IMR-90 (cell line): ENCODE data around the gene CDR2L. TPM values are rescaled to one million over a fixed set of nuclear protein-coding genes. Genes with fewer than 3 reads are reported as not detected.
"Not testable (repeated sequence)": the region's sequence is repeated elsewhere in the genome, so short reads cannot be mapped to it uniquely, and the experiment has no call there.

ENCODE experiments used
- ATAC-seq: fragments of 200-7000 bp; cut with Tn5 transposase; 2 replicates; pipeline ENCODE4 v1.9.1; 2020; ENCODE audit warnings: low read depth, mild to moderate bottlenecking, moderate library complexity
- BruUV-seq: library from RNA; stranded (reverse); fragments of 400-500 nt; replicated peaks from 2 replicates; lab custom pipeline; 2021; lab: Mats Ljungman, UMichigan
- CTCF ChIA-PET: fragments of 300-600 bp; formaldehyde crosslinking; extraction: SDS; loops from one replicate; lab custom pipeline; 2021; ENCODE audit warnings: antibody characterized with exemption; lab: Yijun Ruan, JAX
- POLR2A ChIA-PET: fragments of 300-600 bp; sonication (Branson Sonifier 250); formaldehyde crosslinking; loops from one replicate; lab custom pipeline; 2022; ENCODE audit warnings: antibody characterized with exemption; ENCODE audit not compliant: unreplicated experiment; lab: Charles Lee
- DNase-seq: peaks from one replicate; pipeline ENCODE4 v3.0.0; 2013
- H2AFZ ChIP-seq: replicated peaks from 2 replicates; pipeline ENCODE3; 2013; ENCODE audit warnings: low read length, mild to moderate bottlenecking; ENCODE audit not compliant: poor library complexity
- H2AK5ac ChIP-seq: 2 replicates; pipeline ENCODE4 v1.6.1; 2013; ENCODE audit warnings: low read depth, low read length, inconsistent platforms
- H2AK9ac ChIP-seq: replicated peaks from 2 replicates; pipeline ENCODE3; 2013; ENCODE audit warnings: mild to moderate bottlenecking, low read depth, low read length, moderate library complexity; ENCODE audit not compliant: poor library complexity
- H2BK120ac ChIP-seq: 2 replicates; pipeline ENCODE4 v1.6.1; 2013; ENCODE audit warnings: low read depth, low read length, inconsistent platforms
- H2BK15ac ChIP-seq: 3 replicates; pipeline ENCODE4 v1.6.1; 2013; ENCODE audit warnings: low read depth, low read length, inconsistent platforms
- H2BK20ac ChIP-seq: 2 replicates; pipeline ENCODE4 v1.6.1; 2013; ENCODE audit warnings: low read depth, mild to moderate bottlenecking, inconsistent platforms, low read length, moderate library complexity
- H2BK5ac ChIP-seq: 2 replicates; pipeline ENCODE4 v1.6.1; 2013; ENCODE audit warnings: mild to moderate bottlenecking, low read depth, low read length, inconsistent platforms; ENCODE audit not compliant: poor library complexity, severe bottlenecking
- H3K14ac ChIP-seq: replicated peaks from 2 replicates; pipeline ENCODE4 v1.6.1; 2013; ENCODE audit warnings: low read depth, low read length, inconsistent platforms
- H3K18ac ChIP-seq: 2 replicates; pipeline ENCODE4 v1.6.1; 2013; ENCODE audit warnings: low read depth, low read length, control low read depth
- H3K23ac ChIP-seq: 2 replicates; pipeline ENCODE4 v1.6.1; 2013; ENCODE audit warnings: low read depth, low read length, inconsistent platforms
- H3K27ac ChIP-seq: 2 replicates; pipeline ENCODE4 v1.5.1; 2013; ENCODE audit warnings: mild to moderate bottlenecking, control low read depth, low read length; ENCODE audit not compliant: insufficient read depth
- H3K27me3 ChIP-seq: 2 replicates; pipeline ENCODE4 v1.6.1; 2013; ENCODE audit warnings: low read length; ENCODE audit not compliant: control insufficient read depth, insufficient read depth
- H3K36me3 ChIP-seq: 2 replicates; pipeline ENCODE4 v1.6.1; 2013; ENCODE audit warnings: low read length, mixed read lengths; ENCODE audit not compliant: control insufficient read depth, insufficient read depth
- H3K4ac ChIP-seq: 2 replicates; pipeline ENCODE4 v1.6.1; 2013; ENCODE audit warnings: low read depth, low read length, inconsistent platforms
- H3K4me1 ChIP-seq: 2 replicates; pipeline ENCODE4 v1.6.1; 2013; ENCODE audit warnings: low read length, mixed read lengths; ENCODE audit not compliant: control insufficient read depth, insufficient read depth
- H3K4me2 ChIP-seq: 2 replicates; pipeline ENCODE4 v1.6.1; 2013; ENCODE audit warnings: low read depth, mild to moderate bottlenecking, control low read depth, low read length, moderate library complexity
- H3K4me3 ChIP-seq: 2 replicates; pipeline ENCODE4 v1.5.1; 2013; ENCODE audit warnings: low read depth, mild to moderate bottlenecking, control low read depth, low read length, moderate library complexity; ENCODE audit not compliant: insufficient read depth
- H3K56ac ChIP-seq: 2 replicates; pipeline ENCODE4 v1.6.1; 2013; ENCODE audit warnings: low read length, inconsistent platforms; ENCODE audit not compliant: insufficient read depth; ENCODE audit errors: extremely low read depth
- H3K79me1 ChIP-seq, 2 experiments: 2 replicates each; pipeline ENCODE4 v1.6.1; 2013; ENCODE audit warnings: low read length in 2 of 2, inconsistent platforms in 1 of 2, low read depth in 1 of 2
- H3K9ac ChIP-seq: 2 replicates; pipeline ENCODE4 v1.6.1; 2013; ENCODE audit warnings: low read depth, low read length, control low read depth
- H3K9me1 ChIP-seq: 2 replicates; pipeline ENCODE4 v1.6.1; 2013; ENCODE audit warnings: low read length, inconsistent platforms; ENCODE audit not compliant: insufficient read depth
- H3K9me3 ChIP-seq: 2 replicates; pipeline ENCODE4 v1.6.1; 2013; ENCODE audit warnings: low read length; ENCODE audit not compliant: control insufficient read depth, insufficient read depth
- H4K20me1 ChIP-seq: 2 replicates; pipeline ENCODE4 v1.6.1; 2013; ENCODE audit warnings: low read length, inconsistent platforms; ENCODE audit not compliant: insufficient read depth
- H4K5ac ChIP-seq: 2 replicates; pipeline ENCODE4 v1.6.1; 2013; ENCODE audit warnings: mild to moderate bottlenecking, low read depth, low read length, control low read depth
- H4K8ac ChIP-seq, 2 experiments: 2 replicates each; pipeline ENCODE4 v1.6.1; 2013; ENCODE audit warnings: low read depth in 2 of 2, low read length in 2 of 2, control low read depth in 1 of 2, inconsistent platforms in 1 of 2
- H4K91ac ChIP-seq: 2 replicates; pipeline ENCODE4 v1.6.1; 2013; ENCODE audit warnings: low read depth, low read length, inconsistent platforms; ENCODE audit not compliant: insufficient read depth
- WGBS, 2 experiments: methylation state at CpG; one replicate each; pipeline versions ENCODE4 v1.1.5 to v1.1.7; 2013; ENCODE audit warnings: missing lambda C conversion rate in 2 of 2; ENCODE audit not compliant: insufficient read length in 1 of 2; ENCODE audit errors: extremely low coverage in 2 of 2; 5-methylcytosine and 5-hydroxymethylcytosine counted together
- dilution Hi-C: fragments of 300-500 bp; cut with HindIII; formaldehyde crosslinking; loops from one replicate; pipeline ENCODE4 v1.14.3; 2018; ENCODE audit warnings: low sequenced_read_pairs; ENCODE audit not compliant: unreplicated experiment
- in situ Hi-C: fragments of 300-500 bp; cut with MboI; formaldehyde crosslinking; loops from 3 replicates; pipeline ENCODE4 v1.14.3; 2019; ENCODE audit warnings: low sequenced_read_pairs, inconsistent platforms, mixed read lengths
- intact Hi-C: fragments of 100-400 bp; cut with micrococcal nuclease; formaldehyde crosslinking; loops from 2 replicates; pipeline ENCODE4 v1.10.0; 2022
- polyA plus RNA-seq, 3 experiments: library from polyadenylated mRNA; depleted of rRNA; stranded (reverse); fragments of >200 nt; gene quantifications; 2 replicates each; pipeline ENCODE4 v1.2.3, GENCODE V29; 2012; ENCODE audit warnings: low replicate concordance in 1 of 3
- total RNA-seq: library from RNA; depleted of rRNA; stranded (reverse); fragments of >200 nt; gene quantifications from 2 replicates; pipeline ENCODE4 v1.2.3, GENCODE V29; 2012
- TF ChIP-seq, protein P1 (sequence below): fragments of 150-350 bp; IDR thresholded peaks from 2 replicates; pipeline ENCODE4 v1.6.1; 2017; ENCODE audit warnings: mild to moderate bottlenecking, antibody characterized with exemption, low read length, low read depth

The CDR2L gene
- total and polyA plus RNA-seq, 2 of the 4 experiments (the other 2 are of a cell fraction): 5.7 to 18.9 TPM

DNA sequence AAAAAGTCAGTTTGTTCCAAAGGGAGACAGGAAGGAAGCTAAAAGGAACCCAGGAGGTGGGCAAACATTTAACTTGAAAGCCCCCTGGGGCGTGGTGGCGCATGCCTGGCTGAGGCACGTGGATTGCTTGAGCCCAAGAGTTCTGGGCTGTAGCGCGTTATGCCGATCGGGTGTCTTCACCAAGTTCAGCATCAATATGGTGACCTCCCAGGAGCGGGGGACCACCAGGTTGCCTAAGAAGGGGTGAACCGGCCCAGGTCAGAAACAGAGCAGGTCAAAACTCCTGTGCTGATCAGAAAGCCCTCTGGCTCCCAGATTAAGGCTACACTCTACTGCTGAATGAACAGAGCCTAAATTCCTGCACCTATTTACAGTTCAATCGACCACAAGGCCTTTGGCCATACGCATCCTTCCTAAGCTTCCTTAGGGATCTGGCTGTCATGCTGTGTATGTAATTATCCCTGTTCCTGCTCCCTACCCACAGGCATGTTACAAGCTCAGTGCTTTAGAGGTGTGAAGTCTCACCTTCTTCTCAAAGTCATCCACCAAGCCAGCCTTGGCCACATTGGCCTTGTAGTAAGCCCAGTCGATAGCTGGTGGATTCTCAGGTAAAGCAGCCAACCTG is 54.3 kb downstream of the CDR2L start:
- DNase-seq (no peak), ATAC-seq (no peak)
- no peak overlapping the region for H4K8ac ChIP-seq
- no peak overlapping the region for H2AK5ac ChIP-seq
- no peak overlapping the region for H4K5ac ChIP-seq
- H3K79me1 ChIP-seq: peaks cover 11 to 36% of the 10 kb centered on the region in 2 experiments
- no peaks in the 10 kb centered on the region for H4K20me1 ChIP-seq
- no peak overlapping the region for H3K4me2 ChIP-seq
- no peak overlapping the region for H2BK15ac ChIP-seq
- H3K4me3 ChIP-seq: no peak overlapping the region
- no peak overlapping the region for H3K14ac ChIP-seq
- no peak overlapping the region for H3K18ac ChIP-seq
- H2AK9ac ChIP-seq: no peak overlapping the region
- BruUV-seq: no TSS peak
- H3K9me3 ChIP-seq: no peaks in the 10 kb centered on the region
- H3K4me1 ChIP-seq: no peaks in the 10 kb centered on the region
- no peak overlapping the region for H3K23ac ChIP-seq
- TF ChIP-seq, protein P1, sequence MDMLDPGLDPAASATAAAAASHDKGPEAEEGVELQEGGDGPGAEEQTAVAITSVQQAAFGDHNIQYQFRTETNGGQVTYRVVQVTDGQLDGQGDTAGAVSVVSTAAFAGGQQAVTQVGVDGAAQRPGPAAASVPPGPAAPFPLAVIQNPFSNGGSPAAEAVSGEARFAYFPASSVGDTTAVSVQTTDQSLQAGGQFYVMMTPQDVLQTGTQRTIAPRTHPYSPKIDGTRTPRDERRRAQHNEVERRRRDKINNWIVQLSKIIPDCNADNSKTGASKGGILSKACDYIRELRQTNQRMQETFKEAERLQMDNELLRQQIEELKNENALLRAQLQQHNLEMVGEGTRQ: no peak
- intact Hi-C loops: no loop called here
- H3K56ac ChIP-seq: no peak overlapping the region
- no peaks in the 10 kb centered on the region for H3K27me3 ChIP-seq
- in situ Hi-C loops: no loop called here
- no peak overlapping the region for H3K27ac ChIP-seq
- no peak overlapping the region for H4K91ac ChIP-seq
- H2BK120ac ChIP-seq: no peak overlapping the region
- H2BK20ac ChIP-seq: no peak overlapping the region
- no peak overlapping the region for H3K9ac ChIP-seq
- H3K36me3 ChIP-seq: peaks cover 27% of the 10 kb centered on the region
- WGBS, 2 experiments: 50% methylated on average over 2 of the region's 12 CpGs; no CpG with 5 or more reads in 1 of the 2 experiments
- POLR2A ChIA-PET: interaction anchor here (0.6 kb wide), 1 partner anchor 220 kb away, joined by 3 read pairs; the partner anchor contains the start of genes GGA3 and MRPS7
- H2BK5ac ChIP-seq: no peak overlapping the region
- H2AFZ ChIP-seq: no peak overlapping the region
- peaks cover 3% of the 10 kb centered on the region; the same call in 1 of the 2 replicates for H3K9me1 ChIP-seq
- dilution Hi-C loops: no loop called here
- no peak overlapping the region for H3K4ac ChIP-seq
- CTCF ChIA-PET: interaction anchor here (1.3 kb wide), 1 partner anchor 80 kb away, joined by 3 read pairs; no protein-coding TSS in a partner anchor

DNA sequence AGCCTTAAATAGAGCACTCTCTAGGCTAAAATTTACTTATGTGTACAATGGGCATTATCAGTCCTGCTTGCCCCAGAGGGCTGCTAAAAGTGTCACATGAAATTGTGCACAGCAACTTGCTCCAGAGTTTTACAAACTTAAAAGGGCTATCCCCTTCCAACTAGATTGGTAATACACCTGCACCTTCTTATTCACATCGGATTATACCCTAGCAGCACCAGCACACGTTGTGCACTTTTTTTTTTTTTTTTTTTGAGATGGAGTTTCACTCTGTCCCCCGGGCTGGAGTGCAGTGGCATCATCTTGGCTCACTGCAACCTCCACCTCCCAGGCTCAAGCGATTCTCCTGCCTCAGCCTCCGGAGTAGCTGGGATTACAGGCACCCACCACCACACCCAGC is 56.4 kb downstream of the CDR2L start:
- H3K56ac ChIP-seq, H3K23ac ChIP-seq, H2BK5ac ChIP-seq, in situ Hi-C loops, H3K4ac ChIP-seq, H3K4me1 ChIP-seq, H4K5ac ChIP-seq, H3K9me3 ChIP-seq, ATAC-seq, H2AK9ac ChIP-seq, H3K27me3 ChIP-seq, CTCF ChIA-PET, POLR2A ChIA-PET, H3K9me1 ChIP-seq, H2BK120ac ChIP-seq, intact Hi-C loops, H3K4me3 ChIP-seq, H4K91ac ChIP-seq, H4K20me1 ChIP-seq, BruUV-seq, H2BK15ac ChIP-seq, H2AK5ac ChIP-seq, H3K14ac ChIP-seq, H2BK20ac ChIP-seq, H3K4me2 ChIP-seq, H3K9ac ChIP-seq, H3K27ac ChIP-seq, dilution Hi-C loops, DNase-seq, H4K8ac ChIP-seq, H3K18ac ChIP-seq, H2AFZ ChIP-seq: not testable (repeated sequence)
- Histone ChIP-seq H3K79me1 (peaks cover 24 to 52% of the 10 kb centered on the region in 2 experiments), H3K36me3 (peaks cover 24% of the 10 kb centered on the region)
- WGBS, 2 experiments: no CpG with 5 or more reads among the region's 5 CpGs
